HL-60 (cell line): ENCODE data around the gene CERS4.

ENCODE experiments used
- DNase-seq, 2 experiments: peaks; one replicate each; pipeline ENCODE4 v3.0.0-alpha.2; 2010 to 2020; ENCODE audit warnings: low read depth in 1 of 2, low spot score in 1 of 2
- H3K27ac ChIP-seq: fragments of 250-450 bp; sonication (Bioruptor Pico); replicated peaks from 2 replicates; pipeline ENCODE4 v1.5.1; 2020; ENCODE audit warnings: mild to moderate bottlenecking, moderate library complexity
- H3K27me3 ChIP-seq: fragments of 250-450 bp; sonication (Bioruptor Pico); 2 replicates; pipeline ENCODE4 v1.5.1; 2021; ENCODE audit warnings: mild to moderate bottlenecking, moderate library complexity; ENCODE audit not compliant: insufficient read depth, poor library complexity, severe bottlenecking
- H3K4me3 ChIP-seq: replicated peaks from 2 replicates; pipeline ENCODE4 v1.5.1; 2011; ENCODE audit warnings: mild to moderate bottlenecking, control low read depth, low read length; ENCODE audit not compliant: insufficient read depth
- CTCF ChIP-seq: IDR thresholded peaks from one replicate; pipeline ENCODE4 v1.5.1; 2011; ENCODE audit warnings: low read length, control low read depth, inconsistent platforms; ENCODE audit not compliant: insufficient read depth
- GABPA ChIP-seq: IDR thresholded peaks from 2 replicates; pipeline ENCODE4 v1.6.1; 2012; ENCODE audit warnings: low read depth
- POLR2AphosphoS5 ChIP-seq: IDR thresholded peaks from 2 replicates; pipeline ENCODE4 v1.6.1; 2012; ENCODE audit warnings: low read depth
- REST ChIP-seq: IDR thresholded peaks from 2 replicates; pipeline ENCODE4 v1.6.1; 2012; ENCODE audit warnings: low read depth; ENCODE audit not compliant: insufficient replicate concordance
- SPI1 ChIP-seq: IDR thresholded peaks from 2 replicates; pipeline ENCODE4 v1.6.1; 2012; ENCODE audit warnings: low read depth, mild to moderate bottlenecking, borderline replicate concordance

CERS4 gene

DNA sequence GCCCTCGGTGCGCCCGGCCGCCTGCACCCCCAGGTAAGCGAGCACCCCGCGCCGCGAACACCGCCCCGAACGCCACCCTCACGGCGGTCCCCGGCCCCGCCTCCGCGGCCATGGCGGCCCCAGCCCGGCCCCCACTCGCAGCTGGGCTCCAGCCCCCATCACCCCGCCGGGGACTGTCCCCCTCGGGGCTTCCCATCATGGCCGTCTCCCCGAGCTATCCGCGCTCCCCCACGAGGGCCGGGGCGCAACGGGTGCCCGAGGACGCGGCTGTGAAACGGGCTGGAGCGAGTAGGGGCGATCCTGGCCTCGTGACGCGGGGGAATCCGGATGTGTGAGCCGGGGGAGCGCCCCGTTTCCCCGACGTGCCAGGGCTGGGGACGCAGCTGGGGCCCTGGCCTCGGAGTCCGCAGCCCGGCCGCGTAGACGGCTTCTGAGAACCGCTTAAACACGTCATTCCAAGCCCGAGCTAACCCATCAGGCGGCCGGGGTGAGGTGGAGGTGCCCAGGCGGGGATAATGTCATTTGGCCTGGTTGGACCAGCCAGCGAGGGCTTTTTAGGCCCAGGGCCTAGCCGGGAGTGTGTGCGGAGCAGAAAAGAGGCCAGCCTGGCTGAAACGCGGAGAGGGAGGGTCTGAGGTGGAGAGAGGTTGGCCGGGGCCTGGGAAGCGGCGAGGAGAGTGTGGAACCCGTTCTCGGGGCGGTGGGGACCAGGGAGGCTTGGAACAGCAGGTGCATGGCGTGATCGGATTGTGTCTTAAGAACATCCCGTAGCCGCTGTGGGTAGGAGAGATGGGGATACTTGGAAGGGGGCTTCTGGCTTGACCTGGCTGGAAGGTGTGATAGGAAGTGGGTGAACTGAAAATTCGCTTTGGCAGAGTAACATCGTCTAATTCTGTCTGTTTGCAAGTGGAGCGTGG, 550 bp downstream of the CERS4 start:
- TF ChIP-seq SPI1 (no peak), REST (no peak), CTCF (no peak), POLR2AphosphoS5 (no peak), GABPA (no peak)
- Histone ChIP-seq H3K27me3 (peaks cover 11% of the 10 kb centered on the region), H3K27ac (no peak overlapping the region), H3K4me3 (no peak overlapping the region)
- no peak for DNase-seq

- H3K27ac ChIP-seq = no peak overlapping the region
- H3K4me3 ChIP-seq = no peak overlapping the region
- DNase-seq = no peak
- peaks cover 11% of the 10 kb centered on the region for H3K27me3 ChIP-seq
- no peak for TF ChIP-seq REST
- no peak for TF ChIP-seq POLR2AphosphoS5
- no peak for TF ChIP-seq SPI1
- no peak for TF ChIP-seq GABPA
- TF ChIP-seq CTCF = no peak
These were observed 1.4 kb downstream of the CERS4 start for GRCh38 chr19:8210421-8211101.

DNA sequence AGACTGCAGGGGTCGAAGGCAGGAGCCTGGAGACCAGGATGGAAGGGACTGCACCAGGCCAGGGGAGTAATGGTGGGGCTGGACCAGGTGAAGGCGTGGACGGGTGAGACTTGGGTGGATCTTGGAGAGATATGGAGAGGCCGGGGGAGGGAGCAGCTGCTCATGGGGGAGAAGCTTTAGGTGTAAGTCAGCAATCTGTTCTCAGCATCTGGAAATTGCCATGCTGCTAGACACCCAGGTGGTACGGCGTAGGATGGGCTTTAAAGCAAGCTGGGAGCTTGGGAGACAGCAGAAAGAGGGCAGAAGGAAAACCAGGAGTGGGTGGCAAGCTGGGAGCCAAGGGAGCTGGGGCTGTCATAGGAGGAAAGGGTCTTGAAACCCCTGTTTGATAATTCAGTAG, 3.0 kb downstream of the CERS4 start:
- no peak for DNase-seq
- Histone ChIP-seq H3K27ac (no peak overlapping the region), H3K27me3 (peaks cover 11% of the 10 kb centered on the region), H3K4me3 (no peak overlapping the region)
- no peak for TF ChIP-seq SPI1
- TF ChIP-seq CTCF = no peak
- TF ChIP-seq REST = no peak
- no peak for TF ChIP-seq POLR2AphosphoS5
- TF ChIP-seq GABPA = no peak
